ENCODE results near the gene LNX1.

DNA sequence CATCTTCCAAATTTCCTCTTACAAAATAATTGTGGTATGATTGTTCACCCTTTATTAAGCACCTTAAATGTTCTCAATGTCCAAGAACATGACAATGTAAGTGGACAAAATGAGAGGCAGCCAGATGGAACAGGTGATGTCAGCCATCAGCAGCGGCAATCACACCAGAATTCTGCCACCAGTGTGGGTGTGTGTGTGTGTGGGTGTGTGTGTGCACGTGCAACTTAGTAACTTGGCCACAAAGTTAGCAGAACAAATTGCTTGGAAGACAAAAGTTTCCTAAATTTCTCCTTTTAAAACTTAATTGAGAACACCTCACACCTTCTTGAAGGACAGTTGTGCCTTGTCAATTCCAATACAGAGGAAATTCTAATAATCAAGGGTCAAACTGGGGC lies 18.7 kb downstream of the LNX1 start:
- TF ChIP-seq, protein P1, sequence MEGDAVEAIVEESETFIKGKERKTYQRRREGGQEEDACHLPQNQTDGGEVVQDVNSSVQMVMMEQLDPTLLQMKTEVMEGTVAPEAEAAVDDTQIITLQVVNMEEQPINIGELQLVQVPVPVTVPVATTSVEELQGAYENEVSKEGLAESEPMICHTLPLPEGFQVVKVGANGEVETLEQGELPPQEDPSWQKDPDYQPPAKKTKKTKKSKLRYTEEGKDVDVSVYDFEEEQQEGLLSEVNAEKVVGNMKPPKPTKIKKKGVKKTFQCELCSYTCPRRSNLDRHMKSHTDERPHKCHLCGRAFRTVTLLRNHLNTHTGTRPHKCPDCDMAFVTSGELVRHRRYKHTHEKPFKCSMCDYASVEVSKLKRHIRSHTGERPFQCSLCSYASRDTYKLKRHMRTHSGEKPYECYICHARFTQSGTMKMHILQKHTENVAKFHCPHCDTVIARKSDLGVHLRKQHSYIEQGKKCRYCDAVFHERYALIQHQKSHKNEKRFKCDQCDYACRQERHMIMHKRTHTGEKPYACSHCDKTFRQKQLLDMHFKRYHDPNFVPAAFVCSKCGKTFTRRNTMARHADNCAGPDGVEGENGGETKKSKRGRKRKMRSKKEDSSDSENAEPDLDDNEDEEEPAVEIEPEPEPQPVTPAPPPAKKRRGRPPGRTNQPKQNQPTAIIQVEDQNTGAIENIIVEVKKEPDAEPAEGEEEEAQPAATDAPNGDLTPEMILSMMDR (IDR thresholded peaks at IDR 0.05; ENCODE audit: control extremely low read depth in 1 of 3, insufficient read depth in 1 of 3, low read depth in 1 of 3, low read length in 3 of 3) = no peak
- TF ChIP-seq RAD21 (IDR thresholded peaks at IDR 0.05 in 1 of 2, conservative IDR thresholded peaks at IDR 0.05 in 1 of 2; ENCODE audit: low read depth in 2 of 2, low read length in 2 of 2) (no peak), KDM4A (IDR thresholded peaks at IDR 0.05; ENCODE audit: low read depth, low read length, severe bottlenecking) (no peak), EP300 (IDR thresholded peaks at IDR 0.05; ENCODE audit: borderline replicate concordance in 1 of 2, low read depth in 2 of 2, low read length in 2 of 2) (no peak)

All from H1 (cell line).